ENCODE measurements around the gene PPP3R1. TPM values are rescaled to one million over a fixed set of nuclear protein-coding genes. Genes with fewer than 3 reads are reported as not detected.

The PPP3R1 gene
- total RNA-seq, 1 experiment from 2014 or later = 70.9 TPM

GRCh38 chr2:68234405-68234804, 17.9 kb downstream of the PPP3R1 start:
- no peak overlapping the region for H3K4me3 Mint-ChIP-seq (ENCODE audit: unreplicated experiment)
- H3K27ac Mint-ChIP-seq (ENCODE audit: unreplicated experiment) = no peak overlapping the region
- no peaks in the 10 kb centered on the region for H3K9me3 Mint-ChIP-seq (ENCODE audit: unreplicated experiment)
- no peak overlapping the region for H3K4me3 ChIP-seq (ENCODE audit: low read depth, low read length)
- no TSS peak for BruUV-seq (replicated peaks)
- CTCF ChIA-PET = no interaction called here
- H3K4me1 ChIP-seq = peaks cover 8% of the 10 kb centered on the region; the same call in 1 of the 2 replicates
- intact Hi-C loops (cut with micrococcal nuclease; ENCODE audit: unreplicated experiment) = loop anchor here (2.0 kb wide), 1 partner anchor 16 kb away; no protein-coding TSS in a partner anchor
- H3K27me3 Mint-ChIP-seq (ENCODE audit: insufficient read depth, unreplicated experiment) = no peaks in the 10 kb centered on the region
- H3K4me1 Mint-ChIP-seq (ENCODE audit: low read depth, unreplicated experiment) = peaks cover 25% of the 10 kb centered on the region
- no peak for TF ChIP-seq CTCF (IDR thresholded peaks at IDR 0.05; ENCODE audit: insufficient read depth in 1 of 2, low read depth in 1 of 2, low read length in 1 of 2, severe bottlenecking in 1 of 2, unreplicated experiment in 1 of 2)
- H3K36me3 ChIP-seq (ENCODE audit: control insufficient read depth, insufficient read depth, low read length) = no peaks in the 10 kb centered on the region
- no peaks in the 10 kb centered on the region for H3K27me3 ChIP-seq (replicated peaks; ENCODE audit: control insufficient read depth, insufficient read depth, low read length)
- DNase-seq = no peak
- POLR2A ChIA-PET = no interaction called here
- peaks cover 6% of the 10 kb centered on the region for H3K36me3 Mint-ChIP-seq (ENCODE audit: insufficient read depth, unreplicated experiment)
- no peaks in the 10 kb centered on the region for H3K9me3 ChIP-seq

GRCh38 chr2:68231061-68231372, 21.3 kb downstream of the PPP3R1 start:
- no peak for DNase-seq
- peaks cover 19% of the 10 kb centered on the region for H3K4me1 Mint-ChIP-seq (ENCODE audit: low read depth, unreplicated experiment)
- CTCF ChIA-PET = no interaction called here
- intact Hi-C loops (cut with micrococcal nuclease; ENCODE audit: unreplicated experiment) = no loop called here
- no peaks in the 10 kb centered on the region for H3K36me3 ChIP-seq (ENCODE audit: control insufficient read depth, insufficient read depth, low read length)
- no peaks in the 10 kb centered on the region for H3K9me3 ChIP-seq
- H3K4me1 ChIP-seq = peaks cover 8% of the 10 kb centered on the region; the same call in 1 of the 2 replicates
- POLR2A ChIA-PET = no interaction called here
- H3K27ac Mint-ChIP-seq (ENCODE audit: unreplicated experiment) = peak overlapping the region; percentile 27
- H3K27me3 Mint-ChIP-seq (ENCODE audit: insufficient read depth, unreplicated experiment) = no peaks in the 10 kb centered on the region
- no peak overlapping the region for H3K4me3 Mint-ChIP-seq (ENCODE audit: unreplicated experiment)
- H3K27me3 ChIP-seq (replicated peaks; ENCODE audit: control insufficient read depth, insufficient read depth, low read length) = no peaks in the 10 kb centered on the region
- H3K4me3 ChIP-seq (ENCODE audit: low read depth, low read length) = no peak overlapping the region
- peaks cover 12% of the 10 kb centered on the region for H3K36me3 Mint-ChIP-seq (ENCODE audit: insufficient read depth, unreplicated experiment)
- H3K9me3 Mint-ChIP-seq (ENCODE audit: unreplicated experiment) = no peaks in the 10 kb centered on the region
- TF ChIP-seq CTCF (IDR thresholded peaks at IDR 0.05; ENCODE audit: insufficient read depth in 1 of 2, low read depth in 1 of 2, low read length in 1 of 2, severe bottlenecking in 1 of 2, unreplicated experiment in 1 of 2) = no peak
- no TSS peak for BruUV-seq (replicated peaks)

GRCh38 chr2:68230241-68231060, 21.9 kb downstream of the PPP3R1 start:
- H3K27ac Mint-ChIP-seq (ENCODE audit: unreplicated experiment) = peak overlapping the region; percentile 27
- no peaks in the 10 kb centered on the region for H3K27me3 Mint-ChIP-seq (ENCODE audit: insufficient read depth, unreplicated experiment)
- H3K27me3 ChIP-seq (replicated peaks; ENCODE audit: control insufficient read depth, insufficient read depth, low read length) = no peaks in the 10 kb centered on the region
- H3K4me3 ChIP-seq (ENCODE audit: low read depth, low read length) = no peak overlapping the region
- intact Hi-C loops (cut with micrococcal nuclease; ENCODE audit: unreplicated experiment) = no loop called here
- H3K4me1 Mint-ChIP-seq (ENCODE audit: low read depth, unreplicated experiment) = peaks cover 19% of the 10 kb centered on the region
- no peaks in the 10 kb centered on the region for H3K36me3 ChIP-seq (ENCODE audit: control insufficient read depth, insufficient read depth, low read length)
- peaks cover 12% of the 10 kb centered on the region for H3K36me3 Mint-ChIP-seq (ENCODE audit: insufficient read depth, unreplicated experiment)
- BruUV-seq (replicated peaks) = no TSS peak
- no peak for TF ChIP-seq CTCF (IDR thresholded peaks at IDR 0.05; ENCODE audit: insufficient read depth in 1 of 2, low read depth in 1 of 2, low read length in 1 of 2, severe bottlenecking in 1 of 2, unreplicated experiment in 1 of 2)
- peaks cover 8% of the 10 kb centered on the region; the same call in 1 of the 2 replicates for H3K4me1 ChIP-seq
- H3K4me3 Mint-ChIP-seq (ENCODE audit: unreplicated experiment) = no peak overlapping the region
- no peaks in the 10 kb centered on the region for H3K9me3 Mint-ChIP-seq (ENCODE audit: unreplicated experiment)
- H3K9me3 ChIP-seq = no peaks in the 10 kb centered on the region
- POLR2A ChIA-PET = no interaction called here
- no peak for DNase-seq
- CTCF ChIA-PET = no interaction called here
